Peyer's patch (tissue), 4 donors: ENCODE data around the gene TIAM2.

Experiments
- CTCF ChIP-seq, 6 experiments: fragments of 450-650 bp in 4 of 6; fragments of 200-600 bp in 2 of 6; sonication (generic) in 1 of 6; IDR thresholded peaks; one replicate each; pipeline ENCODE4 v1.5.1; 2017 to 2019; ENCODE audit warnings: antibody characterized with exemption in 6 of 6, mild to moderate bottlenecking in 3 of 6, moderate library complexity in 1 of 6
- POLR2A ChIP-seq, 2 donors: fragments of 450-650 bp; IDR thresholded peaks; one replicate each; pipeline ENCODE4 v1.5.1; 2017; ENCODE audit warnings: antibody characterized with exemption in 2 of 2, mild to moderate bottlenecking in 2 of 2, moderate library complexity in 2 of 2

GRCh38 chr6:155274533-155274932 is 279.4 kb downstream of the TIAM2 start:
- no peak for TF ChIP-seq POLR2A (IDR thresholded peaks at IDR 0.05)
- no peak for TF ChIP-seq CTCF (IDR thresholded peaks at IDR 0.05)
